ENCODE data around the gene DQX1. TPM values are rescaled to one million over a fixed set of nuclear protein-coding genes. Genes with fewer than 3 reads are reported as not detected.
A peak's percentile ranks its signal among the peaks of the same experiment; 100 is the strongest.

Gene DQX1
- total RNA-seq, 4 donors from 2014 or later = not detected

DNA sequence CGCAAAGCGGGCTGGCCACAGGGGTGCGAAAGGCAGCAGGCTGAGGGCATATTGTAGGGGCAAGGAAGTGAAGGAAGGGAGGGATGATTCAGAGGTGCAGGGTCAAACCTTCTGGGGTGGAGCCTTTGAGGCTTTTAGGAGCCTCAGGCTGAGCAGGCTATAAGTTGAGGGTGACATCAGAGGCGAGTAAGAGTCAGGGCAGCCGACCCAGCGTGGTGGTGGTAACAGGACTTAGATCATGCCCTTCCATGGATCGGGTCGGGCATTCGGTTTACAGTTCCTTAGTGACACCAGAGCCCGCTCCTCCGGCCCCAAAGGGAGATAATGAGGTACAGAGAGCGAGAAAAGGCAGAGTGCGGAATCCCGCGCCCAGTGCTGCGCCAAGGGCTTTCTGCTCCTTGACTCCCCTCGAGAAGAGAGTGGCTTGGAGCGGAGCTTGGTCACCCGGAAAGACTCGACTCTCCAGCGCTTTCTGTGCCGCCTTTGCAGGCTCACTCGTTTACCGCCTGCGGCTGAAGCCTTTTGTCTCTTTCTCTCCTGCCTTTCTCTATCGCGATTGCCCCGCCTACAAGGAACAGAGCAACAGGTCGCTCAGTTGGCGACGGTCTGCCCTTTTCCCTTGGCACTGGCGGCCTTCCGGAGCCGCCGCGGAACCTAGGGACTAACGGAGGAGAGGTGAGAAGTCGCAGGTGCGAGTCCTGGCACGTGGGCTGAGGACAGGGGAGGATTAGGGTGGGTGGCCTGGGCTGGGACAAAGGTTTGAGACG lies 27.3 kb downstream of the DQX1 start:
- no peak for DNase-seq (ENCODE audit: low spot score)

DNA sequence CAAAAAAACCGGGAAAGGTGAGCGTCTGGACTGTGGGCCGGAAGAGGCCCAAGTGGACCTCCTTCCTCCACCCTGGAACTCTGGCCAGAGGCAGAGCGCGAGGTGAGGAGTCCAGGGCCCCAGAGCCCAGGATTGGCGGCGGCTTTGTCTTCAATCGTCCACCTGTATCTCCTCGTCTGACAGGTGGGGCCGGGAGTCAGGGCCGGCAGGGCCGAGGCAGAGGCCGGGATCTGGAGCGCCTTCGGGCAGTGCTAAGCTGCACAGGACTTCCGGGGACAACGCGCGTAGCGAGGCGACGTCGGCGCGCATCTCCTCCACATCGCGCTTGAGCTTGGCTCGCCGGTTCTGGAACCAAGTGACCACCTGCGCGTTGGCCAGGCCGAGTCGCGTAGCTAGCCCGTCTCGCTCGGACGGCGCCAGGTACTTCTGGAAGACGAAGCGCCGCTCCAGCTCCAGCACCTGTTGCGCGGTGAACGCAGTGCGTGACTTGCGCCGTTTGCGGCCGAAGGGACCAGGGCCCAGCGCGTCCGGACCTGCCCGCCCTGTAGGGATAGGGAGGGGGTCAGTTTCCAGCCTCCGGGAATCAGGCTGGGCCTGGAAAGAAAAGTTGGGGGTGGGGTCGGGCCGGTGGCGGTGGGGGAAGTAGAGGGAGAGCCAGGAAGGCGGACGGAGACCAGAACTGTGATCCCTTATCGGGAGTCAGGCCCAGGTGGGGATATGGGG lies 28.1 kb downstream of the DQX1 start:
- peak; percentile 27 for ATAC-seq (ENCODE audit: low FRiP score)
- DNase-seq (ENCODE audit: low spot score) = no peak
- TF ChIP-seq, protein P1, sequence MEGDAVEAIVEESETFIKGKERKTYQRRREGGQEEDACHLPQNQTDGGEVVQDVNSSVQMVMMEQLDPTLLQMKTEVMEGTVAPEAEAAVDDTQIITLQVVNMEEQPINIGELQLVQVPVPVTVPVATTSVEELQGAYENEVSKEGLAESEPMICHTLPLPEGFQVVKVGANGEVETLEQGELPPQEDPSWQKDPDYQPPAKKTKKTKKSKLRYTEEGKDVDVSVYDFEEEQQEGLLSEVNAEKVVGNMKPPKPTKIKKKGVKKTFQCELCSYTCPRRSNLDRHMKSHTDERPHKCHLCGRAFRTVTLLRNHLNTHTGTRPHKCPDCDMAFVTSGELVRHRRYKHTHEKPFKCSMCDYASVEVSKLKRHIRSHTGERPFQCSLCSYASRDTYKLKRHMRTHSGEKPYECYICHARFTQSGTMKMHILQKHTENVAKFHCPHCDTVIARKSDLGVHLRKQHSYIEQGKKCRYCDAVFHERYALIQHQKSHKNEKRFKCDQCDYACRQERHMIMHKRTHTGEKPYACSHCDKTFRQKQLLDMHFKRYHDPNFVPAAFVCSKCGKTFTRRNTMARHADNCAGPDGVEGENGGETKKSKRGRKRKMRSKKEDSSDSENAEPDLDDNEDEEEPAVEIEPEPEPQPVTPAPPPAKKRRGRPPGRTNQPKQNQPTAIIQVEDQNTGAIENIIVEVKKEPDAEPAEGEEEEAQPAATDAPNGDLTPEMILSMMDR (IDR thresholded peaks at IDR 0.05) = no peak

More for the DNA sequence above, 27.3 kb downstream of the DQX1 start:
- ATAC-seq (ENCODE audit: low FRiP score) = no peak
- TF ChIP-seq, protein P1 (IDR thresholded peaks at IDR 0.05) = no peak

DNA sequence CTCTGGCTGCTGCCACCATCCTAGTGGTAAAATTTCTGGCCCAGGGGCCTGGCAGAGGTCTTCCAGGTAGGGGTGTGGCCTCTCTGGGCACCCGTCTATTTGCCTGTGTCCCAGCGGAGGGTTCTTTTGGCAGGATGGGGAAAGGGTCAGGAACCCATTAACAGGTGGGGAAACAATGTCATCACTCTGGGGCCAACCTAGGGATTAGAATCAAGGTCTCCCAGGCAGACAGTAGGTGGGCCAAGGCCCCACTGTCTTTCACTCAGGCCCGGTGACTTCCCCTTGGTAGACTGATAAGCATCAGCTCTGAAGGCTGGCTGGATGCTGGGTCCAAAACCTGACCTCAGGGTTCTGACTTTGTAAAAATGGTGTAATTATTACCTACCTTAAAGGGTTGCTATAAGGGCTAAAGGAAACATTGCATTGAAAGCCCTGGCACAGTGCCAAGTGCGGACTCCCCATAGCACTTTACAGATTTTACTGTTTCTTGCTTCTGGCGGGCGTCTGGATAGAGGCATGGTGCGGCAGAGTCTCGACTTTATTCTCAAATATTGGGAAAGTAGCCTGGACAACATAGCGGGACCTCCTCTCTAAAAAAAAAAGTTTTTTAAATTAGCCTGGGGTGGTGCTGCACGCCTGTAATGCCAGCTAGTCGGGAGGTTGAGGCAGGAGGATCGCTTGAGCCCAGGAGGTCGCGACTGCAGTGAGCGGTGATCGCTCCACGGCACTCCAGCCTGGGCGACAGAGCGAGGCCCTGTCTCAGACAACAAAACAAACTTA lies 28.8 kb downstream of the DQX1 start:
- ATAC-seq (ENCODE audit: low FRiP score) (no peak), DNase-seq (ENCODE audit: low spot score) (no peak)
- TF ChIP-seq, protein P1 (IDR thresholded peaks at IDR 0.05) = no peak

DNA sequence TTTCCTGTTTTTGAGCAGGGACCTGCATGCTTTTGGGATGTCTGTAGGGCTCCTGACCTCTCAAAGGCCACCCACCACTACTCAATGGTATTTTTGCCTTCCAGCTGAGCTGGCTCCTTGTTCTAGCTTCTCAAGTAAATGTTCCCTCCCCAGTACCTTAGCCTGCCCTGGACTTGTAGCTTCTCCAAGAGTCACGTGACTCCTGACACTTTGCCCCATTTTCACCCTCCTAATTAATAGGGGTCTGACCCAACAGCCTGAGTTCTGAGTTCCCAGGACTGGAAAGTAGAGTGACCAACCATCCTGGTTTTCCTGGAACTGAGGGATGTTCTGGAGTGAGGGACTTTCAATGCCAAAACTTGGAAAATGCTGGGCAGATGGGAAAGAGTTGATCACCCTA lies 30.6 kb downstream of the DQX1 start:
- ATAC-seq (ENCODE audit: low FRiP score) = no peak
- DNase-seq (ENCODE audit: low spot score) = no peak
- TF ChIP-seq, protein P1 (IDR thresholded peaks at IDR 0.05) = no peak

DNA sequence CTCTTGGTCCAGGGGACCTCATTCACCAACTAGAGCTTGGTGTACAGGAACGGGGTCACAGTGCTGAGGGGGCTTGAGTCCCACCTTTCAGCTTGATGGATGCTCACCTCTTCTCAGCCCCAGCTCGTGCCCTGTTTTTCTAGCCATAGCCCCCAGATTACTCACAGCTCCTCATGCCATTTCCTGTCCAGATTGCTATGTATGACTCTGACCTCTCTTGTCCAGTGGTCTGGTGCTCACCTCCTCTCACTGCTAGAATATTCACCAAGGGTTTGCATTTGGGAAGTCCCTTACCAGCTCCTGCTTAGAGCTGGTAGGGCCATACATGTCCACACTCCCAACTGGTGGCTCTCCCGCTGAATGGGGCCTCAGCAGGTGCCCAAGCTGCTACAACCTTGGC lies 32.5 kb downstream of the DQX1 start:
- no peak for DNase-seq (ENCODE audit: low spot score)
- TF ChIP-seq, protein P1 (IDR thresholded peaks at IDR 0.05) = no peak
- ATAC-seq (ENCODE audit: low FRiP score) = no peak

DNA sequence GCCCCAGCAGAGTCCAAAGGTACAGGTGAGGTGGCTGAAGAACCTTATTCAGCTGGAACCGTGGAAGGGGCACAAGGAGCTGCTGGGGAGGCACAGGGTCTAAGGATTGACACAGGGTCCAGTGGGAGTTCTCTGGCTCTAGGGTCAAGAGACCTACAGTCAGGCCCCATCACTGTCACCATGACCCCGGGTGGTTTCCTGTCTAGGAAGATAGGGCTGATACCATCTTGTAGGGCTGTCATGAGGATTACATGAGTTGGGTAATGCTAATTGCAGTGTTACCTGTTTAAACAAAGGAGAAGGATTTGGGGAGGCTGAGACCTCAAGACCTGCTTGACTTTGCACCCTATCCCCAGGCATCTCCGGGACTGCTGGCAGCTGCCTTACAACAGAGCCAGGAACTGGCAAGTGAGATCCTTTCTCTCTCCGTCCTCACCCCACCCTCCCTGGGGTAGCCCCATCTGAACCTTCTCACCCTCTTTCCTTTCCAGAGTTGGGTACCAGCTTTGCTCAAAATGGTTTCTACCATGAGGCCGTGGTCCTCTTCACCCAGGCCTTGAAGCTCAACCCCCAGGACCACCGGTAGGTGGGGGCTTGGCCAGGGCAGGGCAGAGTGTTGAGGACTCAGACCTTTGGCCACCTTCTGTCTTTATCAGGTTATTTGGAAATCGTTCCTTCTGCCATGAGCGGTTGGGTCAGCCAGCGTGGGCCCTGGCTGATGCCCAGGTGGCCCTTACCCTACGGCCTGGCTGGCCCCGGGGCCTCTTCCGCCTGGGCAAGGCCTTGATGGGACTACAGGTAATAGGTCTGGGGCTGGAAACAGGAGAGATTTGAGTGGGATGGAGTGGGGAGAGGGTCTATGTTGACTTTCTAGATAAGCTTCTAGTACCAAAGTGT lies 34.1 kb downstream of the DQX1 start:
- no peak for DNase-seq (ENCODE audit: low spot score)
- TF ChIP-seq, protein P1 (IDR thresholded peaks at IDR 0.05) = no peak
- peak; percentile 25 for ATAC-seq (ENCODE audit: low FRiP score)

Data from omental fat pad (tissue), 4 donors.